Measurements from ENCODE around the gene SCAMP5.

SCAMP5 gene

GRCh38 chr15:75070674-75071073 is 75.3 kb downstream of the SCAMP5 start:
- no peak for DNase-seq (ENCODE audit: low read depth)
